Measurements from ENCODE around the gene MIOX.

MIOX gene

DNA sequence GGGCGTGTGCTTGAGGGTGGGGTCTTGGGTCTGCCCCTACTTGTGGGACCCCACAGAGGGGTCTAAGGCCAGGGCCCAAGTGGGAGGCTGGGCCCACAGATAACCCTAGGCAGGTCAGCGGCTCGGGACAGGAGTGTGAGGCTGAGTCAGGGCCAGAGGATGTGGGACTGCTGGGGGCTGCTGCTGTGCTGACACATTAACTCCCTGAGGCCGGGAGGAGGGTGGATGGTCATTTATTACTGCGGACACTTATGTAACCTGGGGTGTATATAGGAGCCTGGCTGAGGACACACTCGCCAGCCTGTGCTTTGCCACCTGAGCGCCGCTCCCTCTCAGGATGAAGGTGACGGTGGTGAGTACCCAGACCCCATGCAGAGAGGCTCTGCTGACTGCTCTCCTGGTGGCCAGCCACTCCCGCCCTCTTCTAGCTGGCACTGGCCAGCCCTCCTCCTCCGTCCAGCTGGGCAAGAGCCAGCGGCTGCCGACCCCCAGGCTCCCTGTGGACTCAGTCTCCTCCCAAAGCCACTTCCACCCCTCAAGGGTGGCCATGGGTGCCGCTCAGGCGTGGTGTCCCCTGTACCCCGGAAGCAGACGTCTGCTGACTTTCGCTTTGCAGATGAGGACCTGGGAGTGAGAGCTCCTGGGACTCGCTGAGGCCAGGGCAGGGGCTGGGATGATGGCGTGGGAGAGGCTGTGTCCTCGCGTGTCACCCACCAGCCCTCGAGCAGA, at the start of gene MIOX:
MIOX (plus strand) TSS at position 299 of the 729 bp plus-strand sequence; CDS start at position 338, 39 bp downstream.
- DNase-seq (ENCODE audit: low read depth): no peak
- TF ChIP-seq, protein P1, sequence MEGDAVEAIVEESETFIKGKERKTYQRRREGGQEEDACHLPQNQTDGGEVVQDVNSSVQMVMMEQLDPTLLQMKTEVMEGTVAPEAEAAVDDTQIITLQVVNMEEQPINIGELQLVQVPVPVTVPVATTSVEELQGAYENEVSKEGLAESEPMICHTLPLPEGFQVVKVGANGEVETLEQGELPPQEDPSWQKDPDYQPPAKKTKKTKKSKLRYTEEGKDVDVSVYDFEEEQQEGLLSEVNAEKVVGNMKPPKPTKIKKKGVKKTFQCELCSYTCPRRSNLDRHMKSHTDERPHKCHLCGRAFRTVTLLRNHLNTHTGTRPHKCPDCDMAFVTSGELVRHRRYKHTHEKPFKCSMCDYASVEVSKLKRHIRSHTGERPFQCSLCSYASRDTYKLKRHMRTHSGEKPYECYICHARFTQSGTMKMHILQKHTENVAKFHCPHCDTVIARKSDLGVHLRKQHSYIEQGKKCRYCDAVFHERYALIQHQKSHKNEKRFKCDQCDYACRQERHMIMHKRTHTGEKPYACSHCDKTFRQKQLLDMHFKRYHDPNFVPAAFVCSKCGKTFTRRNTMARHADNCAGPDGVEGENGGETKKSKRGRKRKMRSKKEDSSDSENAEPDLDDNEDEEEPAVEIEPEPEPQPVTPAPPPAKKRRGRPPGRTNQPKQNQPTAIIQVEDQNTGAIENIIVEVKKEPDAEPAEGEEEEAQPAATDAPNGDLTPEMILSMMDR (IDR thresholded peaks at IDR 0.05; ENCODE audit: low read length, missing control alignments): no peak
- no peak within 1 kb of the TSS for H3K4me3 ChIP-seq (replicated peaks; ENCODE audit: low read depth, low read length)

DNA sequence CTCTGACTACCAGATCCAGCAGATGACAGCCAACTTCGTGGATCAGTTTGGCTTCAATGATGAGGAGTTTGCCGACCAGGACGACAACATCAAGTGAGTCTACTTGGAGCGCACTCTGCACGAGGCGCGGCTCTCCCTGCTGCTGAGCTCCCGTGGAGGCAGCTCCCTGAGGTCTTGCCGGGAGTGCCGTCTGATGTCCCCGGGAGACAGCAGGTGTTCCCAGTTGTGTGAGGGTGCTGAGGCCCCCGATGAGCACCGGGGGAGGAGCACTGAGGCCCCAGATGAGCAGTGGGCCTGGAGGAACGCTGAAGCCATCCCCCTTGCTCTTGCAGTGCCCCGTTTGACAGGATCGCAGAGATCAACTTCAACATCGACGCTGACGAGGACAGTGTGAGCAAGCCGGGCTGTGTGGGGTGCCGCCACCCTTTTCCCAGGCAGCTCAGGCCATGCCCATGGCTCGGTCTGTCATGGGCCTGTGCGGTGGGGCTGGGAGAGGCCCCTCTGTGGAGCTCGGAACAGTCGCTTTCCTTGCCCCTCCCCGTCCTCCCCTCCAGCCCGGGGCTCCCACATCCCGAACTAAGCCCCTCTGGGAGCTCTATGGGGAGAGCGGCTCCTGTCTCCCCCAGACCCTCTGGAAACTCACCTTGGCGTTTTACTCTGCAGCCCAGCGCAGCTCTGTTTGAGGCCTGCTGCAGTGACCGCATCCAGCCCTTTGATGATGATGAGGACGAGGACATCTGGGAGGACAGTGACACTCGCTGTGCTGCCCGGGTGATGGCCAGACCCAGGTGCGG, 49.0 kb upstream of the MIOX start:
- no peak for DNase-seq (ENCODE audit: low read depth)
- H3K4me3 ChIP-seq (replicated peaks; ENCODE audit: low read depth, low read length): no peak overlapping the region
- TF ChIP-seq, protein P1 (IDR thresholded peaks at IDR 0.05; ENCODE audit: low read length, missing control alignments): no peak

DNA sequence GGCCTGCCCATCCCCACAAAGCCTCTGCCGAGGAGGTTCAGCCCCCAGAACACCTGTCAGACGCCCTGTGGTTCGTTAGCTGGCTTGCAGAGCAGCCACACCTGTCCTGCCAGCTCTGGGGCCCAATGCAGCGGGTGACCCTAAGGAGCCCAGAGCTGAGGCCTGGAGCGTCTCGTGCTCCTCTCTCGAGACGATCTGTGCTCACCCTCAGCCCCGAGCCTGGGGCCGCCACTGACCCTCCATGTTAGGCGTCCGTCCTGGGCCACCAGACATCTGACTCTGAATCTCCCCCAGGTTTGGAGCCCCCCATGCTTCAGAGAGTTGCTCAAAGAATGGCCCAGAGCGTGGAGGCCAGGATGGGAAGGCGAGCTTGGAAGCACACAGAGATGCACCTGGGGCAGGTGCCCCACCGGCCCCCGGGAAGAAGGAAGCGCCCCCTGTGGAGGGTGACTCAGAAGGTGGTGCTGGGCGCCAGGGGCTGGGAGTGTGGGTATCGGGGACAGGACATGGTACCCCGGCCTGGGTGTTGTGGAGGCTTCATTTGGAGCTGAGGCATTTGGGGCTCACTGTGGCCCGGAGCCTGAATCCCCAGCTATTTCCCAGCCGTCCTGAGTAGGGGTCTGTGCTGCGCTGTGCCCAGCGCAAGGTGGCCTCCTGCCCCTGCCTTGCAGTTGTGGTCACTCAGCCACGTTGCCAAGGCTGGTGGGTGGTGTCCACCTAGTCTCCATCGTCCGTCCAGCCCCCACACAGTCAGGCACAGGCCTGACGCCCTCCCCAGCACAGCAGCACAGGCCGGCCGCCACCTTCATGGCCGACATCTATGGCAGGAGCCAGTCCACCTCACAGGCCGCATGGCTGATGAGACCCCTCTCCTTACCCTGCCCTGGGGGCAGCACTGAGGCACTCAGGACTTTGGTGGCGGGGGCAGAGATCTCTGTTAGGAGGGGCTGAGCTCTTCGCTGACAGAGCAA, 48.1 kb upstream of the MIOX start:
- no peak overlapping the region for H3K4me3 ChIP-seq (replicated peaks; ENCODE audit: low read depth, low read length)
- TF ChIP-seq, protein P1 (IDR thresholded peaks at IDR 0.05; ENCODE audit: low read length, missing control alignments): no peak
- DNase-seq (ENCODE audit: low read depth): no peak

DNA sequence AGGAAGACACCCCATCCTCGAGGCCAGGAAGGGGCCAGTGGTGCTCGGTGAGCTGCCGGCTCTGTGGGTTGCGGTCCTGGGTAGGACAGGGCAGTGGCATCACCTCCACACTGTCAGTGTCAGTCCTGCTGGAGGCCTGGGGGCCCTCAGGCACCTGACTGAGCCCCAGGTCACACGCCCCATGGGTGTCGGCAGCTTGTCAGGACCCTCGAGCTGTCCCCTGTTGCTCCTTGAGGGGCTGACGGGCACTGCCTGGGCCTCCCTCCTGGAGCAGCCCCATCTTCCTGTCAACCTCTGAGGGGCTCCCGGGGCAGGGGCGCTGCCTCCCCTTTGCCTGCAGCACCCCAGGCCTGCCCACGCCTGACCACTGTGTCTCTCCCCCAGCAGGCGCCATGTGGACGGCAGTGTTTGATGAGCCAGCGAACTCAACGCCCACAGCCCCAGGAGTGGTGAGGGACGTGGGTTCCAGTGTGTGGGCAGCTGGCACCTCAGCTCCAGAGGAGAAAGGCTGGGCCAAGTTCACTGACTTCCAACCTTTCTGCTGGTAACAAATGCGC, 47.3 kb upstream of the MIOX start:
- H3K4me3 ChIP-seq (replicated peaks; ENCODE audit: low read depth, low read length): no peak overlapping the region
- TF ChIP-seq, protein P1 (IDR thresholded peaks at IDR 0.05; ENCODE audit: low read length, missing control alignments): no peak
- DNase-seq (ENCODE audit: low read depth): no peak

DNA sequence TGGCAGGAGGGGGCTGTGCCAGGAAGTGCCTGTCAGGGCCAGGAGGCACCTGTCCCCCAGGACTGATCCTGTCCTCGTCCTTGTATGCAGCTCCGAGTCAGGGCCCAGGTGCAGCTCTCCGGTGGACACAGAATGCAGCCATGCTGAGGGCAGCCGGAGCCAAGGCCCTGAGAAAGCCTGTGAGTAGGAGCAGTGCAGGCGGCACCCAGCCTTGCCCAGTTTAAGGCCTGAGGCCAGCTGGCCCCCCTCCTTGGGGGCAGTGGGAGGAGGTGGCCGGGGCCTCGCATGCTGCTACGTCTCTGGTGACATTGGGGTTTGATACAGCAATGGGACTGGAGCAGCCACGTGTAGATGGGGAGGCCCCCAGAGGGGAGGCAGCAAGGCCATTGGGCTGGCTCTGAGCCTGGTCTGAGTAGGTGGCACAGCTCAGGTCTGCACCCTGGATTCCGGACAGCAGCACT, 46.8 kb upstream of the MIOX start:
- H3K4me3 ChIP-seq (replicated peaks; ENCODE audit: low read depth, low read length): no peak overlapping the region
- TF ChIP-seq, protein P1 (IDR thresholded peaks at IDR 0.05; ENCODE audit: low read length, missing control alignments): no peak
- no peak for DNase-seq (ENCODE audit: low read depth)

DNA sequence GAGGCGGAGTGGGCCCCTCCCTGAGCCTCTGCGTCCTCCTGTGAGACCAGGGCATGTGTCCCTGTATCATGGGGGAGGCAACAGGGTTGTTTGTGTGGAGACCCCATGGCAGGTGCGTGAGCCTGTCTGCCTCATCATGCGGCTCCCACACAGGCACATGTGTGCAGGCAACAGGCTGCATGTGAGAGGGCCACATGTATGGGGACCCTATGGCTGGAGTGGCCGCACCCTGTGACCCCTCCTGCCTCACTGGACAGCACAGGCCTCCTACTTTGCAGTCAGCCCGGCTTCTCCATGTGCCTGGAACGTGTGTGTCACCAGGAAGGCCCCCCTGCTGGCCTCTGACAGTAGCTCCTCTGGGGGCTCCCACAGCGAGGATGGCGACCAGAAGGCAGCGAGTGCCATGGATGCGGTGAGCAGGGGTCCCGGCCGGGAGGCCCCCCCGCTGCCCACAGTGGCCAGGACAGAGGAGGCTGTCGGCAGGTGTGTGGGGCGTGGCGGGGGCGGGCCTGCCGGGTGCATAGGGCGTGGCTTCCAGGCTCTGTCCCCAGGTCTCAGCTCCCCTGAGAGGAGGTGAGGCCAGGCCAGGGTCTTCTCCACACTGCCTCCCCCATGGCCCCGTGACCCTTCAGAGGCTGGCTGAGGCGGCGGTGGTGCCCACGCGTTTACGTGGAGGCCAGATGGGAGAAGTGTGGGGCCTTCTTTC, 46.0 kb upstream of the MIOX start:
- DNase-seq (ENCODE audit: low read depth): no peak
- H3K4me3 ChIP-seq (replicated peaks; ENCODE audit: low read depth, low read length): no peak overlapping the region
- TF ChIP-seq, protein P1 (IDR thresholded peaks at IDR 0.05; ENCODE audit: low read length, missing control alignments): no peak
